ENCODE measurements around the gene PIGK.

DNA sequence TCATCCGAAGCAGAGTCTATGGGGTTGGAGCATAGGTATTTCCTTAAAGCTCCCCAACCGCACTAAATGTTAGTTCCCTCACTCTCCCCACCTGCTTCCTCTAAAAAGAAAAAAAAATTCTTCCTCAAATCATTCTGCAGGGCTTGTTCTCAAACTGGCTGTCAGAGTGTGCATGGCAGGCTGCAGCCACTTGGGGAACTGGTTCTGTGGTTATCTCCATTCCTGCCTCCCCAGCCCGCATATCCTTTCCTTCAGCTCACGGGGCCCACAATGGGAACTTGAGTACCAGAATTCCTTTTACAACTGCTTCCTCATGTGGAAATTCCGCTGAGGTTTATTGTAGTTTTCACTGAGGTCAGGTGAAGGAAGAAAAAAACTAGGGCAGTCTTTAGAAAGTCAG lies 159.2 kb downstream of the PIGK start:
- TF ChIP-seq, protein P1, sequence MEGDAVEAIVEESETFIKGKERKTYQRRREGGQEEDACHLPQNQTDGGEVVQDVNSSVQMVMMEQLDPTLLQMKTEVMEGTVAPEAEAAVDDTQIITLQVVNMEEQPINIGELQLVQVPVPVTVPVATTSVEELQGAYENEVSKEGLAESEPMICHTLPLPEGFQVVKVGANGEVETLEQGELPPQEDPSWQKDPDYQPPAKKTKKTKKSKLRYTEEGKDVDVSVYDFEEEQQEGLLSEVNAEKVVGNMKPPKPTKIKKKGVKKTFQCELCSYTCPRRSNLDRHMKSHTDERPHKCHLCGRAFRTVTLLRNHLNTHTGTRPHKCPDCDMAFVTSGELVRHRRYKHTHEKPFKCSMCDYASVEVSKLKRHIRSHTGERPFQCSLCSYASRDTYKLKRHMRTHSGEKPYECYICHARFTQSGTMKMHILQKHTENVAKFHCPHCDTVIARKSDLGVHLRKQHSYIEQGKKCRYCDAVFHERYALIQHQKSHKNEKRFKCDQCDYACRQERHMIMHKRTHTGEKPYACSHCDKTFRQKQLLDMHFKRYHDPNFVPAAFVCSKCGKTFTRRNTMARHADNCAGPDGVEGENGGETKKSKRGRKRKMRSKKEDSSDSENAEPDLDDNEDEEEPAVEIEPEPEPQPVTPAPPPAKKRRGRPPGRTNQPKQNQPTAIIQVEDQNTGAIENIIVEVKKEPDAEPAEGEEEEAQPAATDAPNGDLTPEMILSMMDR (IDR thresholded peaks at IDR 0.05): no peak
- no peak for TF ChIP-seq EP300 (IDR thresholded peaks at IDR 0.05)

Measured in tibial nerve (tissue), 4 donors.